K562 (cell line): Measurements from ENCODE around the gene MYMX.

Source experiments
- HMG20A ChIP-seq: fragments of 450-650 bp; formaldehyde crosslinking; conservative IDR thresholded peaks from 2 replicates; pipeline ENCODE4 v1.4.0; 2020; ENCODE audit warnings: mild to moderate bottlenecking, mixed read lengths
- JUND ChIP-seq, 2 experiments: IDR thresholded peaks; 2 replicates in 1 of 2; 3 replicates in 1 of 2; pipeline ENCODE4 v1.6.1; 2011; ENCODE audit warnings: borderline replicate concordance in 2 of 2, low read depth in 2 of 2, low read length in 2 of 2, improper control_type of control experiment in 1 of 2, missing biosample characterization in 1 of 2, missing genetic modification characterization in 1 of 2, missing genetic modification reagents in 1 of 2
- TSC22D4 ChIP-seq: fragments of 450-650 bp; IDR thresholded peaks from 2 replicates; pipeline ENCODE4 v1.6.1; 2016; ENCODE audit warnings: missing genetic modification characterization, missing biosample characterization, control low read depth
- TF ChIP-seq, protein P1 (sequence below), 3 experiments: IDR thresholded peaks in 2 of 3; conservative IDR thresholded peaks in 1 of 3; 2 replicates each; pipeline ENCODE4 v1.5.1; 2011 to 2012; ENCODE audit warnings: low read length in 3 of 3, mild to moderate bottlenecking in 3 of 3, control low read depth in 2 of 3, improper control_type of control experiment in 1 of 3, inconsistent platforms in 1 of 3, low read depth in 1 of 3, mixed read lengths in 1 of 3, moderate library complexity in 1 of 3; ENCODE audit not compliant: insufficient read depth in 2 of 3

GRCh38 chr6:44179072-44179536 lies 37.6 kb upstream of the MYMX start:
- TF ChIP-seq JUND (IDR thresholded peaks at IDR 0.05; ENCODE audit: borderline replicate concordance, low read depth, low read length), result no peak
- no peak for TF ChIP-seq JUND (tag; IDR thresholded peaks at IDR 0.05; ENCODE audit: borderline replicate concordance, low read depth, low read length)
- TF ChIP-seq, protein P1, sequence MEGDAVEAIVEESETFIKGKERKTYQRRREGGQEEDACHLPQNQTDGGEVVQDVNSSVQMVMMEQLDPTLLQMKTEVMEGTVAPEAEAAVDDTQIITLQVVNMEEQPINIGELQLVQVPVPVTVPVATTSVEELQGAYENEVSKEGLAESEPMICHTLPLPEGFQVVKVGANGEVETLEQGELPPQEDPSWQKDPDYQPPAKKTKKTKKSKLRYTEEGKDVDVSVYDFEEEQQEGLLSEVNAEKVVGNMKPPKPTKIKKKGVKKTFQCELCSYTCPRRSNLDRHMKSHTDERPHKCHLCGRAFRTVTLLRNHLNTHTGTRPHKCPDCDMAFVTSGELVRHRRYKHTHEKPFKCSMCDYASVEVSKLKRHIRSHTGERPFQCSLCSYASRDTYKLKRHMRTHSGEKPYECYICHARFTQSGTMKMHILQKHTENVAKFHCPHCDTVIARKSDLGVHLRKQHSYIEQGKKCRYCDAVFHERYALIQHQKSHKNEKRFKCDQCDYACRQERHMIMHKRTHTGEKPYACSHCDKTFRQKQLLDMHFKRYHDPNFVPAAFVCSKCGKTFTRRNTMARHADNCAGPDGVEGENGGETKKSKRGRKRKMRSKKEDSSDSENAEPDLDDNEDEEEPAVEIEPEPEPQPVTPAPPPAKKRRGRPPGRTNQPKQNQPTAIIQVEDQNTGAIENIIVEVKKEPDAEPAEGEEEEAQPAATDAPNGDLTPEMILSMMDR (IDR thresholded peaks at IDR 0.05 in 2 of 3, conservative IDR thresholded peaks at IDR 0.05 in 1 of 3; ENCODE audit: insufficient read depth in 2 of 3, low read depth in 1 of 3, low read length in 3 of 3), result no peak
- no peak for TF ChIP-seq TSC22D4
- no peak for TF ChIP-seq HMG20A (CRISPR knock-in tag)
